Neural progenitor cell (in vitro differentiated cells): ENCODE data around the gene PCSK1.

Source experiments
- CTCF ChIP-seq: fragments of 200-600 bp; sonication (generic); IDR thresholded peaks from 2 replicates; pipeline ENCODE4 v1.5.1; 2017; ENCODE audit warnings: antibody characterized with exemption, mild to moderate bottlenecking
- EZH2 ChIP-seq: fragments of 200-600 bp; sonication (generic); IDR thresholded peaks from 2 replicates; pipeline ENCODE4 v1.6.1; 2017; ENCODE audit warnings: antibody characterized with exemption, mild to moderate bottlenecking, moderate library complexity
- EZH2phosphoT487 ChIP-seq: fragments of 200-600 bp; sonication (generic); IDR thresholded peaks from 2 replicates; pipeline ENCODE4 v1.6.1; 2017; ENCODE audit warnings: antibody characterized with exemption

- TF ChIP-seq CTCF (no peak), EZH2 (no peak), EZH2phosphoT487 (no peak)
Observed at GRCh38 chr5:96453394-96453793, 20.3 kb upstream of the PCSK1 start.
